ENCODE results near the gene TDRD6. TPM values are rescaled to one million over a fixed set of nuclear protein-coding genes. Genes with fewer than 3 reads are reported as not detected.

Gene TDRD6
- total and polyA plus RNA-seq, 8 donors, result 0.06 to 1.2 (median 0.37) TPM

DNA sequence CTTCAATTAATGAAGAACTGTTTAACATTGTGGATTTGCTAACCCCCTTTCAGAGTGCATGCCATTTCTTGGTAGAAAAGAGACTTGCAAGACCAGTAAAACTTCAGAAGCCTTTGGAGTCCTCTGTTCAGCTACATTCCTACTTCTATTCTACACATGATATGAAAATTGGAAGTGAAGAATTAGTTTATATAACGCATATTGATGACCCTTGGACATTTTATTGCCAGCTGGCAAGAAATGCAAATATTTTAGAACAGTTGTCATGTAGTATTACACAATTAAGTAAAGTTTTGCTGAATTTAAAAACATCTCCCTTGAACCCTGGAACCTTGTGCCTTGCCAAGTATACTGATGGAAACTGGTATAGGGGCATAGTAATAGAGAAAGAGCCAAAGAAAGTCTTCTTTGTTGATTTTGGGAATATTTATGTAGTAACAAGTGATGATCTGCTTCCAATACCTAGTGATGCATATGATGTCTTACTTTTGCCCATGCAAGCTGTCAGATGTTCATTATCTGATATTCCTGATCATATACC, 3.3 kb downstream of the TDRD6 start:
- ATAC-seq (no peak), DNase-seq (no peak), FAIRE-seq (no peak)
- intact Hi-C loops (cut with DNase I), result no loop called here
- TF ChIP-seq, protein P1, sequence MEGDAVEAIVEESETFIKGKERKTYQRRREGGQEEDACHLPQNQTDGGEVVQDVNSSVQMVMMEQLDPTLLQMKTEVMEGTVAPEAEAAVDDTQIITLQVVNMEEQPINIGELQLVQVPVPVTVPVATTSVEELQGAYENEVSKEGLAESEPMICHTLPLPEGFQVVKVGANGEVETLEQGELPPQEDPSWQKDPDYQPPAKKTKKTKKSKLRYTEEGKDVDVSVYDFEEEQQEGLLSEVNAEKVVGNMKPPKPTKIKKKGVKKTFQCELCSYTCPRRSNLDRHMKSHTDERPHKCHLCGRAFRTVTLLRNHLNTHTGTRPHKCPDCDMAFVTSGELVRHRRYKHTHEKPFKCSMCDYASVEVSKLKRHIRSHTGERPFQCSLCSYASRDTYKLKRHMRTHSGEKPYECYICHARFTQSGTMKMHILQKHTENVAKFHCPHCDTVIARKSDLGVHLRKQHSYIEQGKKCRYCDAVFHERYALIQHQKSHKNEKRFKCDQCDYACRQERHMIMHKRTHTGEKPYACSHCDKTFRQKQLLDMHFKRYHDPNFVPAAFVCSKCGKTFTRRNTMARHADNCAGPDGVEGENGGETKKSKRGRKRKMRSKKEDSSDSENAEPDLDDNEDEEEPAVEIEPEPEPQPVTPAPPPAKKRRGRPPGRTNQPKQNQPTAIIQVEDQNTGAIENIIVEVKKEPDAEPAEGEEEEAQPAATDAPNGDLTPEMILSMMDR (IDR thresholded peaks at IDR 0.05), result no peak
- H3K27ac ChIP-seq, result no peak overlapping the region
- no peaks in the 10 kb centered on the region for H3K27me3 ChIP-seq
- WGBS, 2 donors, result 55 to 63% methylated on average over 1 of the region's 1 CpG
- H3K36me3 ChIP-seq, result no peaks in the 10 kb centered on the region
- no peak overlapping the region for H3K4me3 ChIP-seq
- no peaks in the 10 kb centered on the region for H3K9me3 ChIP-seq
- no peaks in the 10 kb centered on the region for H3K4me1 ChIP-seq

DNA sequence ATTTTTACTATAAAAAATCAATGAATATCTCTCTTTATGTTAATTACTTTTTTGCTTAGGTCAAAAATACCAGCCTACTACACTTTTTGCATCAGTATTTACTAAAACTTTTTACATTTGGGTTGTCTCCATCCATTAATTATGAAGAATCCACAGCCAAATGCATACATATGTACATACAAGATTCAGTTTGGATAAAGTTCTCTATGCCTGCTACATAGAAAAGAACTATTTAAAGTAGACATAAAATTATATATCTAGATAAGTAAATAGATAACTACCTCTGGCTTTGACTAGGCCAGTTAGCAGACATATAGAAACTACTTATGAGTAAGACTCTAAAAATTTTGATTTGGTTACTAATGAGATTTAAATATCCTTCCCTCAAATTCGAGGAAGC, 12.3 kb downstream of the TDRD6 start:
- H3K27me3 ChIP-seq, result no peaks in the 10 kb centered on the region
- TF ChIP-seq, protein P1 (IDR thresholded peaks at IDR 0.05), result no peak
- no peaks in the 10 kb centered on the region for H3K9me3 ChIP-seq
- intact Hi-C loops (cut with DNase I), result no loop called here
- FAIRE-seq (no peak), DNase-seq (no peak), ATAC-seq (no peak)
- H3K4me3 ChIP-seq, result no peak overlapping the region
- no peaks in the 10 kb centered on the region for H3K4me1 ChIP-seq
- no peaks in the 10 kb centered on the region for H3K36me3 ChIP-seq
- H3K27ac ChIP-seq, result no peak overlapping the region
- WGBS, 2 donors, result 69 to 76% methylated on average over 1 of the region's 1 CpG

DNA sequence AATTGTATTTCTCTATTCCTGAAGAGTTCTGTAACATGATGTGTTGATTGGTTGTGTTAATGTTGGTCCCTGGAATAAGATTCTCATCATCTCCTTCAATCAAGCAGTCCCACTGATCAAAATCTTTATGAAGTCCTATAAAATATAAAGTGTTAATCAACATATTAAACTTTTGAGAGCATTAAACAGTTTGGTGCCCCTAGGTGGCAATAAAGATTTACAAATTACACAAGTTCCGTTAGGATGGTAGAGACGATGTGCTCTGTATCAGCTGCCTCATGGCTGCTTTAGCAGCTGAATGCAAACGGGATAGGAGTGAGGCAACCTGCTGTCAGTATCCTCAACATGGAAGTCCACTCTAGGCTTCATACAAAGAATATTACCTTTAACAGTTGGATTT, 16.9 kb downstream of the TDRD6 start:
- no peak overlapping the region for H3K4me3 ChIP-seq
- no peak for FAIRE-seq
- H3K36me3 ChIP-seq, result no peaks in the 10 kb centered on the region
- intact Hi-C loops (cut with DNase I), result no loop called here
- H3K4me1 ChIP-seq, result no peaks in the 10 kb centered on the region
- no peaks in the 10 kb centered on the region for H3K9me3 ChIP-seq
- 5 to 6% methylated on average over 3 of the region's 3 CpGs for WGBS, 2 donors
- no peak overlapping the region for H3K27ac ChIP-seq
- no peak for DNase-seq
- TF ChIP-seq, protein P1 (IDR thresholded peaks at IDR 0.05), result no peak
- no peaks in the 10 kb centered on the region for H3K27me3 ChIP-seq
- ATAC-seq, result peak in 3 of 4 donors; percentile 58 to 76 (median 64)

DNA sequence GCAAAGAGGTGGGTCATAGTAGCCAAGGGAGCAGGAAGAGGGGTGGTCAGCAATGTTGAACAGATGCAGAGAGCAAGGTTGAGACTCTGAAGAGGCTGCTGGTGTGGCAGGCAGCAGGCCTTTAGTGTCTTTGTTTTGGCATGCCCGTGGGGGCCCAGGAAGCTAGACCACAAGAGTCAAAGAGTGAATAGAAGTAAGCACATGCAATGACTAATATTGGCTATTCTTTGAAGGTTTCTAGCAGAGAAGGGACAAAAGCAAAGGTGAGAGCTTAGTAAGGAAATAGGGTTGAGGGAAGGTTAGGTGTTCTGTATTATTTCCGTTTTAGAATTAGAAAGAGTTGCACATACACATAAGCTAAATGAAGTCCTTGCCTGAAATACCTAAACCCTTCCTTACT, 18.8 kb downstream of the TDRD6 start:
- no peak overlapping the region for H3K4me3 ChIP-seq
- ATAC-seq (no peak), DNase-seq (no peak), FAIRE-seq (no peak)
- H3K4me1 ChIP-seq, result no peaks in the 10 kb centered on the region
- 75 to 77% methylated on average over 2 of the region's 2 CpGs for WGBS, 2 donors
- H3K36me3 ChIP-seq, result no peaks in the 10 kb centered on the region
- TF ChIP-seq, protein P1 (IDR thresholded peaks at IDR 0.05), result no peak
- no peaks in the 10 kb centered on the region for H3K9me3 ChIP-seq
- intact Hi-C loops (cut with DNase I), result no loop called here
- H3K27ac ChIP-seq, result no peak overlapping the region
- no peaks in the 10 kb centered on the region for H3K27me3 ChIP-seq

DNA sequence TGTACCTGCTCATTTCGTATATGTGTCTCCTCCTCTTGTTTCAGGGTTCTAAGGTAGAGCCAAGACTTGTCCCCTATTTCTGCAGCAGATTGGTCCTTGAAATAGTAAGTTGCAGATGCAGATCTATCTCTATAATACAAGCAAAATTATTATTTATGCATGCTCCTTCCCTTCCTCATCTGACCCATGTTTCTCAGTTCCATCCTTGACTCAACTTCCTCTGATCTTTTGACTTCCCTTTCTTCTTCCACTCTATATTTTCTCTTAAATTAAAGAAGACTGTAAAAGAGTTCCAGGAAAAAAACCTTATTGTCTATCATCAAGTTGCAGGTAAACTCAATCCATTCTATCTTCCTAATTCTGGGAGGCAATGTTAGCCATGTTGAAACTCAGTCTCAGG, 23.8 kb downstream of the TDRD6 start:
- TF ChIP-seq, protein P1 (IDR thresholded peaks at IDR 0.05), result no peak
- H3K4me1 ChIP-seq, result no peaks in the 10 kb centered on the region
- H3K27me3 ChIP-seq, result no peaks in the 10 kb centered on the region
- no peak for DNase-seq
- intact Hi-C loops (cut with DNase I), result no loop called here
- no peaks in the 10 kb centered on the region for H3K9me3 ChIP-seq
- H3K36me3 ChIP-seq, result no peaks in the 10 kb centered on the region
- no peak overlapping the region for H3K4me3 ChIP-seq
- H3K27ac ChIP-seq, result no peak overlapping the region
- ATAC-seq, result no peak
- no peak for FAIRE-seq
- WGBS, 2 donors, result 87 to 100% methylated on average over 1 of the region's 1 CpG

Measured in pancreas (tissue), 10 donors.